GM18511 (cell line): ENCODE measurements around the gene SH3RF3.

Experiments
- ATAC-seq: cut with Tn5 transposase; IDR thresholded peaks from one replicate; pipeline ENCODE4 v1.9.1; 2021; ENCODE audit warnings: mild to moderate bottlenecking, moderate library complexity; ENCODE audit not compliant: unreplicated experiment

SH3RF3 gene

DNA sequence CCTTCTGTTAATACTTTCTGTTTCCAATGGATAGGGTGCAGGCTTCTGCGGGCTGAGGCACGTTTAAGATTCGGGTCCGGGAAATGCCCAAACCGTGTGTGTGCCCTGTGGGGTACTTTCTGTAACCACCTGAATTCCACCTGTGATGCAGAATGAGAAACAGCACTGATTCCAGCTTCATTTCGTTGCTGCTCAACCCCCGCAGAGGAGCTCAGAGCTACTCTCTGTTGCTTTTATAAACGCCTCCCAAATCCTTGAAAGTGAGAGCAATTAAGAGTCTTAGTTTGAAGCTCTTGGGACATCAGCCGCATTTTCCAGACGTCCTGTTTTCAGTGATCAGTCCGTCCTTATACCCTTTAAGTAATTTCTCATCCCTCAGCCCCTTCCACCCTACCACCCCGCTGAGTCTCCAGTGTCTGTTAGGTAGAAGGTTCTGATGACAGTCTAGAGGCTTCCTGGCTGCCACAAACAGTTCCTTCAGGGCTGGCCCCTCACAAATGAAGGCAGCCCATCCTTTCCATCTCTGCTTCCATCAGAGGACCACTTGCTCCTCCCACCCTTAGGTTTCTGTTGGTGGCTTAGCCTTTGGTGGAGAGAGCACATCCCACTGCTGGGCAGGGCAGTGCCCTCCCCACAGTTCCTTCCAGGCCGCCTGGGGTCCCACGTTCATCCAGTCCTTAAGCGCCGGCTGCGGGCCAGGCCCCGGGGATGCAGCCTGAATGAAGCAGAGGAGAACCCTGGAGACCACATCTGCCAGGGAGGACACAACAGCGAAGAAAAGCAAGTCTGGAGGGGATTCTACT, 254.7 kb downstream of the SH3RF3 start:
- no peak for ATAC-seq

DNA sequence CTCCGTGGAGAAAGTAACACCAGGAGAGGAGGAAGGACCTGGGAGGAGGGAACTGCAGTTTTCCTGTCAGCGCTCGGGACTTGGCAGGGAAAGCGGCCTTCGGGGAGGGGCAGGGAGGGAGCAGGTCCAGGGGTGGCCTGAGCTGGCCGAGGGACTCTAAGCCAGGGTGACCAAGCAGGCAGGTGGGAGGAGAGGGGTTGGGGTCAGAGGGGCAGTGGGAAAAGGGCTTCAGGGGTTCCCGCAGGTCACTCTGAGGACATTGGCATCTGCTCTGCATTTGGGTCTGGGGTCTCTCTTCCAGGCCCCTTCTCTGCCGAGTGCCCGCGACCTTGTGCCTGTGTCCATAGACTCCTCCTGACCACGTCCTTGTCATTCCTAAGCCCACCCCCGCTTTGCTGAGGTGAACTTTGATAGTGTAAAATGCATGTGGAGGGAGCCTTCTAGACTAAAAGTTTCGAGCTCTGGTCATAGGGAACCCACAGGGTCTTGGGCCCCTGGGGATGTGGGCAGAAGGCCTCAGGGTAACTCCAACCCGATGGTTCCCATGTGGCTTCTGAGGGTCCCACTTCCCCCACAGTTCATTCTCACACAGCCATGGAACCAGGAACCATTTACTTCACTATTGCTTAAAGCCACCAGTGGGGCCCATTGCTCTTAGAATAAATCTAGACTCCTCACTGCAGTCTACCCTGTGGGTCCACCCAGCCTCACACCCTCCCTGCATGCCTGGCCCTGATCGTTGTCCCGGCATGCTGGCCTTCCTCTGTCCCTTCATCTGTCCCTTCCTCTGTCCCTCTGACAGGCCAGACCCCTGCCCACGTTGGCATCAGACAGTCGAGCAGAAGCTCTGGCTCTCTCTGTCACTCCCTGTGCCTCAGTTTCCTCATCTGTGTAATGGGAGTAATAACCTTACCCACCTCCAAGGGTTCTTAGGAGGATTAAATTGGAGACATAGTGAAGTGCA, 255.6 kb downstream of the SH3RF3 start:
- ATAC-seq: no peak

DNA sequence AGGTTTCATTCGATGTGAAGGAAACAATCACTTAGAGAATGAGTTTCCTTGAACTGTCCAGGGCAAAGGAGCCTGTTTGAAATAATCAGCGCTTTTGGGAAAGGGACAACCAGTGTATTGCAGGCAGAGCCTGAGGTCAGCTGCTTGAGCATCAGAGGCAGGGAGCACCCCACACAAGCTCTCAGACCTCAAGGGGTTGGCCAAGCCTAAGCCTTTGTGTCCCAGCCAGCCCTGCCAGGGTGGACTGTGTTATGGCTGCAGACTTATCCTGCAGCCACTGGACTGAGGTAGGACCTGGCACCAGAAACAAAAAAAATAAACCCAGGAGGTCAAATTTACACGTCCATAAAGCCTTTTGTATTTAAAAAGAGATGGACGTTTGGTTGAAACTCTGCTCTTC, 256.5 kb downstream of the SH3RF3 start:
- ATAC-seq: no peak

DNA sequence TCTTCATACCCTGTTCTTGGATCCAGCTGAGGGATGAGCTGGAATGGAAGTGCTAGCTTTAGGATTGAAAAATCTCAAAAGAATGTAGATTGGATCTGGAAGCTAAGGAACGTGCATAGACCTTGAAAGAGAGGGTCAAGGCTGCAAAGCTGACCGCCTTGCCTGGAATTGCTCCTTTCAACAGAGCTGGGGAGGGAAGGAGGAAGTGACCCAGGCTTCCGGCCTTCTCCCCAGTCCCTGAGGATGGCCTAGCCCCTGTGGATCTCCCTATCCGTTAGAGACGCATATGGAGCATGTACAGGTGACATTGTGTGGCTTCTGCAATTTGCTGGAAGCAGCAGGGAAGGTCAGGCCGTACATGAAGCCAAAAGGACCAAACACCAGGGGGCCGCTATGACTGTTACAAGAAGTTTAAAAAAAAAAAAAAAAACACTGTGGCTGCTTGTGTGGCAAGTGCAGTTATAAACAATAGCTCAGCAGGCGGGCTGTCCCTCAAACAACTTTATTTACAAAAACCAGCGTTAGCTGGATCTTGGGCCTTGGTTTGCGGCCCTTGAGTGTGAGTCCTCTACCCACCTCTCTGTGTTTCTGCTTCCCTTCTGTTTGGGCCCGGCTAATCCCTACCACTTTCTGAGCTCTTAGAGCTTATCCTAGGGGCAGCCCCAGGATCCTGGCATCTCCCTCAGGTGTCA, 257.1 kb downstream of the SH3RF3 start:
- ATAC-seq: no peak

DNA sequence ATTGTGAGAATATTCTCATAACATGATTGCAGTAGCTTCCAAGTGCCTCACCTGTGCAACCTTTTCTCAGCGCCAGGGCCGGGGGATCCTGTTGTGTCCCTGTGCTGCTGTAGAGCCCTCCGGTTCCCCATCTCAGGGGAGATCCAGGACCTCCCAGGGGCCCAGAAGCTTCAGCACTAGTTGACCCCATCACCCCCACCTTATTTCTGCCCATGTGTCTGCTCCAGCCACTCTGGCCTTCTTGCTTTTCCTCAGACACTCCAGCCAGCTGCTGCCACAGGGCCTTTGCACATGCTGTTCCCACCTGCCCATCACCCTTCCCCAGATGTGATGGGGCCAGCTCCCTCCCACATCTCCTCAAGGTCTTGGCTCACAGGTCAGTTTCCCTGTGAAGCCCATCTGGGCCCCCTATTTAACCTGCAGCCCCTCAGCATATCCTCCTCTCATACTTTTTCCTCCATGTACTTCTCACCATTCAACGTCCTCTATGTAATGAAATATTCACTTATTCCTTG, 258.3 kb downstream of the SH3RF3 start:
- no peak for ATAC-seq

DNA sequence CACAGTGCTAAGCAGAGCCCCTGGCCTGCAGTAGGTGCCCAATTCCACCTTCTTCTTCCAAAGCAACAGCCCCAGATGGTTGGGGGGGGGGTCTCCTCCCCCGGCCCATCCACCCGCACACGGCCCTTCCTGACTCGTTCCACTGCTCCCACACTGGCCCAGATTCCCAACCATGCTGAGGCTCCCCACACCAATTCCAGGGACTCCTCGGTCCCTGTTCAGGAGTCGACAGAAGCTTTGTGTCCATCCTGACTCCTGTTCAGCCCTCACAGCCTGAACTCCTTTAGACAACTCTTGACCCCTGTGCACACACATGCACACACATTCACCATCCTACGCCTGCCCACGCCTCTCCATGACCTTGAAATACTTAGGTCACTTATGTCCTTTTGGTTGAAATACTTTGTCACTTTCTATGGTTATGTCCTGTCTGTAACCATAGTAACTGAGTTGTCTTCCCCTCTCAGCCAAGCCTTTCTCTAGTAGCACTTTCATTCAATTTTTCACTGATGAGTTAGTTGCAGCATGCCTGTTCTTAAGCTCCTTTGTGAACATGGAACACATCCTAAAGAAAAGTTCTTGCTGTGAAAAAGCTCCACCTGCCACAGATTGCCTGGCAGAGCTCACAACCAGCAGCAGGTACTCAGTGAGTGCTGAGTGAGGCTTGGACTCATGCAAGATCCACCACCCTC, 258.9 kb downstream of the SH3RF3 start:
- no peak for ATAC-seq

DNA sequence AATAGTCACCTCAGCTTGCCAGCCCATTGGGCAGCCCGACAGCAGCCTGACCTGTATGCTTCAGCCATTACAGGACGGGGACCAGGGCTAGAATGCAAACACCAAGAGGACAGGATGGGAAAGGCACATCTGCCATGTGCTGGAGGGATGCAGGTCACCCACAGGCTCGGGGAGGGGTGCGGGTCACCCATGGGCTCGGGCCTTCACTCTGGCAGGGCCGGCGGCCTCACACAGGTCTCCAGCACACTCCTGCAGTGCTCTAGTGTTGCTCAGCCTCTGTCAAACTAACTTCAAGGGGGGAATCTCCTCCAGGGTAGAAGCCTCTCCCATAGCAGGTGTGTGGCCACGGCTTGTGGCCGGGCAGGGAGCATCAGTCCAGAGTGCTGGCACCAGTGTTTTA, 262.2 kb downstream of the SH3RF3 start:
- no peak for ATAC-seq

DNA sequence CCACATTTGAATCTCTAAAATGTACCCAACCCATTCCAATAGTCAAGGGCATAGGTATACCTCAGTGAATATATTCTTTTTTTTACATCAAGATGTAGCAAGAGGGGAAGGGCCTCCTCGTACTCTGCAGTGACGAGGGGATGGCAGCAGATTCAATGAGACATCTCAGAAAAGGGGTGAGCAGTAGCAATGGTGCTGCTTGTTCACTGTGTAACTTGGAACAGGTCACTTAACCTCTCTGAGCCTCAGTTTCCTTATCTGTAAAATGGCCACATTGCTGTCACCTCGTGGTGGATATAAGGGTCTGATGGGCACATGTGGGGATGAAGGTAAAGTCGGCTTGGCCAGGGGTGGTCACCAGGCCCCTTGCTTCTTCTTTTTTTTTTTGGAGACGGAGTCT, 263.1 kb downstream of the SH3RF3 start:
- no peak for ATAC-seq

DNA sequence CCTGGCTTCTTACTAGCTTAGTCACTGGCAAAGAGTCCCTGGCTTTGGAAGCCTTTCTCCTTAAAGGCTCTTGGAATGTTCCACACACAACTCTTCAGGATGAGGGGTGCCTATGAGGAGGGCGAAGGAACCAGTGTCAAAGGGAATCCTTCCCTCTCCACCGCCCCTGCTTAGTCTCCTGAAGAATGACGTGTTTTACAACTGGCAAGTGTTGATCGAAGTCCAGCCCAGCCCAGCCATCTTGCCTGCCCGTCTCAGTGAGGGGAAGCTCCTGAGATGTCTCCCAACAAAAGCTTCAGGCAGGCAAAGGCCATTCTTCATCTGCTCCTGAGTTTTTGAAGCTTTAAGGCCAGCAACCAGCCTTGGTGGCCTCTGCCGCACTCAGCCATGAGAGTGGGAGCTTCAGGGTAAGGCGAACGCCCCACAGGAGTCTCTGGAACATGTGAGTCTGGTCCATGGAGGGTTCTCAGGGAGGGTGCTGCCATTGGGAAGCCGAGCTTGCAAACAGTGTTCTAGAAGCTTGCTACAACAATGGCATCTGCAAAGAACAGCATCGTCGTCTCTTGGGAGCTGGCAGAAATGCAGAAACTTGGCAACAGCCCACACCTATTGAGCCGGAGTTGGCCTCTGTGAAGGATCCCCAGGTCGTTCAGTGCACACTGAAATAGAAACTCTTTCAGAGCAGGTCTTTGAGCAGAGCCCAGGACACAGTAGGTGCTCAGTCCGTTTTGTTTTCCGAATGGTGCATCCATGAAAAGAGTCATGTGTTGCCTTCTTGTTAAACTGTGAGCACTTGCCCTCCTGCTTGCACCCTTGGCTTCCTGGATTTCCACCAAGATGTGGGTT, 264.0 kb downstream of the SH3RF3 start:
- ATAC-seq: no peak

DNA sequence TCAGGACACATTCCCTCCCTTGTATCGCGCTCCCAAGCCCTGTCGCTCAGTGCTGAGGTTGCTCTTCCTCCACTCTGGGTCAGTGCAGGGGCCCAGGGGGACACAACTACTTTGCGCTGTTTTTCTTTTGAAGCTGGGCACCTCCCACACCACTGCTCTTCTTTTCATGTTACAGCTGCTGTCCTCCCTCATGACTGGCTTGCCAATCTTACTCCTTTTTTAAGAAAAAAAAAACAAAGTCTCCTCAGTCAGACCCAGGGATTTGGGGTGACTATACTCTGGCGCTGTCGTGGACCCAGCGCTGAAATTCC, 264.6 kb downstream of the SH3RF3 start:
- ATAC-seq: no peak

DNA sequence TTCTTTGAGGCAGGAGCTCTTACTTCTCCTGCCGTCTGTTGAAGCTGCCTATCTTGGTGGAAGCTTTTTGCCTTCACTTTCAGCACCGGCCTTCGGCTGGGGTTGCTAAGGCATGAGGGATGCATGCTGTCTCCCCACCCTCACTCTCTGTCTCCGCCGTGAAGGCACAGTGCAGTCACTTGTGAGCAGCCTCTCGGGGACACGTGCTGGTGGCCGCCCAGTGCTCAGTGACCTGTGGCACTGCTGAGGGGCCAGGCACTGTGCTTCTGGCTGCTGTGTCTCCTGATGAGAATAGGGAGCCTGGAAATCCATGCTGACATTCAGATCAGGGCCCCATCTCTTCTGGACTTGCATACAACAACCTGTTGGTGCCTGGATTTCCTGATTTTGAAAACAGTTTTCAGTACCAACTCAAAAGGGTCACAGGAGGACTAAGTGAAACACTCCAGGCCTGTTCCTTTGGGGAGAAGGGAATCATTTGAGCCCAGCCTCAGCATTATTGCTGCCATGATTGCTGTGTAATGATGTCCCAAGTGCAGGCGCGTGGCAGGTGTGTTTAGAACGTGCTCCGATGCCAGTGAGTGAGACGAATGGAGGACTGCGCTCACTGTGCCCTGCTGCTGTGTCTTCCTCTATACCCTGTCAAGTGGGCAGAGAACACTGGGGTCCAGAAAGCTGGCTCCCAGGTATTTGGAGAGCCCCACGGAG, 266.6 kb downstream of the SH3RF3 start:
- ATAC-seq: no peak

DNA sequence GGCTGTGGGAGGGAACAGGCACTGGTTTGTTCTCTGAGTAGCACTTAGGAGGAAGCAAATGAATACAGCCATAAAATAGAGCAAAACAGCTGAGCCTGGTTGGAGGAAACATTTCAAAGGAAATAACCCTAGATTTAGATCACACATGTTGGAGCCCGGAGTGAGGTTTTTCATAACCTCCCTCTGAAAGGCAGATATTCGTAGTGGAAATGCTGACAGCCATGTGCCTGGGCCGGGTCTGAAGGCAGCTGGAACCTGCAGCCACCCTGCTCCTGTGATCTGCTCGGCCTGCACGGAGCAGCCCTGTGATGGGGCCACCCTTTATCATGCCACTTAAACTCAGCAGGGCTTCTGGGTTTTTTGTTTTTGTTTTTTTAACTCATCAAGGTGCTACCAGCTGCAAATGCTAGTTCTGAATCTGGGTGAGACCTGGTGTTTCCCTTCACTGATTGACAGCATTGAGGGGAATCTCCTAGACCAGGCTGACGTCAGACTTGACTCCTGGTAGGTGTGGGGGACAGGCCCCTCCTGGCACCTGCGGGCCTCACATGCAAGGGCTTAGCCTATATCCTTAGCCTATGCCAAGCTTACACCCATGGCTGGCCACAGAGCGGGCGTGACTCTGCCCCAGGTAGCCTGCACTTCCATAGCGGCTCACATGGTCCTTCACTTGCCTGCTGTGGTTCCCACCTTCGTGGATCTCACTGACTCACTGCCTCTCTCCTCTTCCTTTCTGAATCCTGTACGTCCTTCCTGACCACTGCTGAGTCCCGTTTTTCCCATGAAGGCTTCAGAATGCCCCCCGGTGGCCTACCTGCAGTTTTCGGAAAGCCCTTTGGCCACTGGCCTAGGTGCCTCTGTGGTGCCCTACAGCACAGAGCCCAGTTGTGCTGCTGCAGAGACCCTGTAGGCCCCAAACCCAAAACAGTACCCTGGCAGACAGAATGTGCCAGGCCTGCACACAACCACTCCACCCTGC, 267.5 kb downstream of the SH3RF3 start:
- ATAC-seq: peak; percentile 46

DNA sequence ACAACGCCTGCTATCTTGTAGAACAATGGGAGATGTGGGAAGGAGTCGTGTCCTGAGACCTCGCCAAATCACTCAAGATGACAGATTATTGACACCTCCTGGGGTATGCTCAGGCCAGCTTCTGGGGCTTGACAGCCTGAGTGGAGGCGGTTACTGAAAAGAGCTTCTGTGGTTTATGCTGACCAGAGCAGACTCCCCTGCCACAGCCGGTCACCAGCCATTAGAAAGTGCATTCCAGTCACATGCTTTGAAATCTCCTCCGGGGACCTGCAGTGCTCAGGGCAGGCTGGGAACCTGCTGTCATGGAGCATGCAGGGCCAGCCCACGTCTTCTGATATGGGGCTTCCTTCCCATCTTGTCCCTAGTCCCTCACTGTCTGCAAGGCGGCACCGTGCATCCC, 268.9 kb downstream of the SH3RF3 start:
- no peak for ATAC-seq

DNA sequence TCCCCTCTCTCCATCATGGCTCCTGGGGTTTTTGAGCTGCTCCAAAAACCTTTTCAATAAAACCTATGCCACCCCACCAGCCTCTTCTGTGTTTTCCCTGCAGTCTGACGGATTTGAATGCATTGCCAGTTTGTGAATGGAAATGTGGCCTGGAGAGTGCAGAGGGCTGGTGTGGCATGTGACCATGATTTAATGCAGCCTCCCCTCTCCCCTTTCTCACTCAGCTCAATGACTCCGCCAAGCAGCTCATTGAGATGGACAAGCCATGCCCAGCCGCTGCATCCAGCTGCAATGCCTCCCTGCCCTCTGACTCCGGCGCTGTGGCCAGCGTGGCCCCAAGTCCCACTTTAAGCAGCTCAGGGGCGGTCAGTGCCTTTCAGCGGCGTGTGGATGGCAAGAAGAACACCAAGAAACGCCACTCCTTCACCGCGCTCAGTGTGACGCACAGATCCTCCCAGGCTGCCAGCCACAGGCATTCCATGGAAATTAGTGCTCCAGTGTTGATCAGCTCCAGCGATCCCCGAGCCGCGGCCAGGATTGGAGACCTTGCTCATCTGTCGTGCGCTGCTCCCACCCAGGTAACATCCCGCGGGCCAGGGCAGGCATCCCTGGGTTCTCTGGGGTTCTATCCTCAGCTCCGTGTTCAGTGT, 269.5 kb downstream of the SH3RF3 start:
- ATAC-seq: no peak

DNA sequence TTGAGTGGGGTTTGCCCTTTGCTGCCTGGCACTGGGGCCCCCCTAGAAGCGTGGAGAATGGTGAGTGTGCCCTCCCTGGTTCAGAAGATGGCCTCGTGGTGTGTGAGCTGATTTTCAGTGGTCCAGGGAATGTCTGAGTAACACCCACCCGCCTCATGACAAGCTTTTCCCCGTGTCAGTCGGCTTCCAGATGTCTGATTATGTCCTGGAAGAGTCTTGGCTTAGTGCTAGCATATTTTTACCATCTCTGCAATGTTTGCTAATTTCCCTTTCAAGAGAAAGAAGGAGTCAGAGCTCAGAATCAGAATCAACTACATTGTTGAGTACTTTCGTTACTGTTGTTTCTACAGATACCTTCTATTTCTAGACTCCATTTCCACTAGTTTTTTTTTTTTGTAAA, 270.1 kb downstream of the SH3RF3 start:
- ATAC-seq: no peak

DNA sequence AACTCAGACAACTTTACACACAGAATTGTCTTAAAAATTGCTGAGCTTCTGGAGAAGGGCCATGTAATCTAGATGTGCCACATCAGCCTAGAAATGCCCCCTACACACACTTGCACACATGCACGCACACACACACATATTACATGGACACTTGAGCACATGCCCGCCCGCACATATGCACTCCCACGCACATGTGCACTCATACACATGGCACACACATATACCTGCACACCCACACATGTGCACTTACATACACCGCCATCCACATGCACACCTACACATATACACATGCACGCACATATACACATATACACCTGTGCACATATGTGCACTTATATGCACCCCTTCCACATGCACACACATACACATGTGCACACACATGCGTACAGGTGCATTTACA, 271.1 kb downstream of the SH3RF3 start:
- ATAC-seq: no peak

DNA sequence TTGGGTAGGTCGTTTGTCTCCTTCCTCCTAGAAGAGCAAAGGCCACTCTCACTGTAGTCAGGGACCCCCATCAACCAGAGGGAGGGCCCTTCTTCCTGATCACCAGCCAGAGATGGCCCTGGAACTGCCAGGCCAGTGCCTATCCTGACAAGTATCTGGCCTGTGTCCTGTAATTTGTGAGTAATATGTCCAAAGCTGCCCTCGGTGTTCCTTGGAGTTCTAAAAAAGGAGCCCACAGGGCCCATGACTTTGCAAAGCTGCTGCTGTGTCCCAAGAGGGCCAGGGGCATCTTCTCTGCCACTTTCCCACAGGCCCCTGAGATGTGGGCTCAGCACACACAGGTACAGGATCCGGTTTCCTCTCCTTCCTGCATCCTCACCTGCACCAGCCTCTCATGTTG, 272.4 kb downstream of the SH3RF3 start:
- ATAC-seq: no peak

DNA sequence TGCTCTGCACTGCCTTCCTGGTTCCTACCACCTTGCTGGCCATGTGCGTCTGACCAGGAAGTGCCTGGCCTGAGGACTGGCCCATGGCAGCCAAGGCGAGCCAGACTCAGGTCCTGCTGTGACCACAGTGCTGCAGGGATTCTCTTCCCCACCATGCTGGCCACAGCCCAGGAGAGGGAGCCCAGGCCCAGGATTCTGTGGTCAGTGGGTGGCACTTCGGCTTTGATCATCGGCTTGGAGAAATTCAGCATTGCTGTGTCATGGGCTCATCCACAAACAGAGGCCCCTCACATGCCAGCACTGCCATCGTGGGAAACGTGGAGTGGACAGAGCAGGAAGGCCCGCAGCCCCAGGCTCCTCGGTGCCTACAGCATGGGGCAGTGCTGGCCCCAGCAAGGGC, 273.2 kb downstream of the SH3RF3 start:
- no peak for ATAC-seq
